Ectodermal cell (in vitro differentiated cells): ENCODE measurements around the gene OR4B1.
"Not testable (repeated sequence)": the region's sequence is repeated elsewhere in the genome, so short reads cannot be mapped to it uniquely, and the experiment has no call there.

ENCODE experiments used
- H3K27ac ChIP-seq: 2 replicates; pipeline ENCODE4 v1.7.0; 2013; ENCODE audit warnings: mild to moderate bottlenecking, low read depth, low read length; ENCODE audit not compliant: insufficient read depth, poor library complexity, severe bottlenecking
- H3K27me3 ChIP-seq: 2 replicates; pipeline ENCODE4 v1.7.0; 2013; ENCODE audit warnings: mild to moderate bottlenecking, low read length; ENCODE audit not compliant: insufficient read depth, control insufficient read depth, poor library complexity, severe bottlenecking
- H3K36me3 ChIP-seq: one replicate; pipeline ENCODE4 v1.7.0; 2013; ENCODE audit warnings: low read length; ENCODE audit not compliant: control insufficient read depth, insufficient read depth
- H3K4me1 ChIP-seq: one replicate; pipeline ENCODE4 v1.7.0; 2013; ENCODE audit warnings: low read length; ENCODE audit not compliant: control insufficient read depth, insufficient read depth
- H3K4me3 ChIP-seq: 2 replicates; pipeline ENCODE4 v1.7.0; 2013; ENCODE audit warnings: low read depth, low read length, control low read depth; ENCODE audit not compliant: insufficient read depth
- H3K9me3 ChIP-seq: 2 replicates; pipeline ENCODE4 v1.7.0; 2013; ENCODE audit warnings: mild to moderate bottlenecking, low read length, moderate library complexity; ENCODE audit not compliant: control insufficient read depth
- WGBS, 2 experiments: methylation state at CpG; one replicate each; pipeline ENCODE4 v1.1.7; 2013; ENCODE audit warnings: missing lambda C conversion rate in 2 of 2; 5-methylcytosine and 5-hydroxymethylcytosine counted together

OR4B1 gene

GRCh38 chr11:48182860-48183526, 33.6 kb upstream of the OR4B1 start:
- Histone ChIP-seq H3K4me3 (no peak overlapping the region), H3K27me3 (no peaks in the 10 kb centered on the region), H3K9me3 (peaks cover 2% of the 10 kb centered on the region), H3K27ac (no peak overlapping the region), H3K4me1 (no peaks in the 10 kb centered on the region), H3K36me3 (no peaks in the 10 kb centered on the region)
- WGBS, 2 experiments, result 81 to 88% methylated on average over 4 of the region's 4 CpGs

GRCh38 chr11:48184452-48184851, 32.2 kb upstream of the OR4B1 start:
- H3K9me3 ChIP-seq, result peaks cover 2% of the 10 kb centered on the region
- no peak overlapping the region for H3K27ac ChIP-seq
- no peaks in the 10 kb centered on the region for H3K36me3 ChIP-seq
- no peak overlapping the region for H3K4me3 ChIP-seq
- H3K4me1 ChIP-seq, result no peaks in the 10 kb centered on the region
- no peaks in the 10 kb centered on the region for H3K27me3 ChIP-seq

- not testable (repeated sequence) for H3K4me3 ChIP-seq, H3K27me3 ChIP-seq, H3K27ac ChIP-seq, H3K36me3 ChIP-seq, H3K4me1 ChIP-seq, H3K9me3 ChIP-seq
- 57 to 58% methylated on average over 10 of the region's 10 CpGs for WGBS, 2 experiments
These were observed 25.5 kb upstream of the OR4B1 start for GRCh38 chr11:48190906-48191654.

- WGBS, 2 experiments, result 71 to 76% methylated on average over 2 of the region's 2 CpGs
- Histone ChIP-seq H3K27me3 (no peaks in the 10 kb centered on the region), H3K36me3 (no peaks in the 10 kb centered on the region), H3K27ac (no peak overlapping the region), H3K4me3 (no peak overlapping the region), H3K9me3 (peaks cover 2% of the 10 kb centered on the region), H3K4me1 (no peaks in the 10 kb centered on the region)
These were observed 22.7 kb upstream of the OR4B1 start for GRCh38 chr11:48193876-48194275.

- H3K4me1 ChIP-seq, result no peaks in the 10 kb centered on the region
- 85 to 87% methylated on average over 2 of the region's 2 CpGs for WGBS, 2 experiments
- no peak overlapping the region for H3K27ac ChIP-seq
- peaks cover 5% of the 10 kb centered on the region for H3K9me3 ChIP-seq
- no peak overlapping the region for H3K4me3 ChIP-seq
- no peaks in the 10 kb centered on the region for H3K27me3 ChIP-seq
- no peaks in the 10 kb centered on the region for H3K36me3 ChIP-seq
These were observed 8.7 kb upstream of the OR4B1 start for GRCh38 chr11:48207881-48208280.

- Histone ChIP-seq H3K36me3 (no peaks in the 10 kb centered on the region), H3K27ac (no peak overlapping the region), H3K27me3 (no peaks in the 10 kb centered on the region), H3K4me1 (no peaks in the 10 kb centered on the region), H3K4me3 (no peak overlapping the region), H3K9me3 (peaks cover 5% of the 10 kb centered on the region)
- 41 to 43% methylated on average over 7 of the region's 7 CpGs for WGBS, 2 experiments
These were observed 6.6 kb upstream of the OR4B1 start for GRCh38 chr11:48210052-48210451.

- Histone ChIP-seq H3K9me3 (peaks cover 2% of the 10 kb centered on the region), H3K27me3 (no peaks in the 10 kb centered on the region), H3K4me1 (no peaks in the 10 kb centered on the region), H3K27ac (no peak overlapping the region), H3K4me3 (no peak overlapping the region), H3K36me3 (no peaks in the 10 kb centered on the region)
- 88% methylated on average over 18 of the region's 18 CpGs for WGBS, 2 experiments
These were observed 12.2 kb downstream of the OR4B1 start for GRCh38 chr11:48228761-48229160.

GRCh38 chr11:48230057-48230456, 13.4 kb downstream of the OR4B1 start:
- not testable (repeated sequence) for H3K36me3 ChIP-seq, H3K4me3 ChIP-seq, H3K9me3 ChIP-seq, H3K4me1 ChIP-seq, H3K27ac ChIP-seq, H3K27me3 ChIP-seq
- 84% methylated on average over 11 of the region's 11 CpGs for whole genome bisulfite sequencing, 2 experiments

- Histone ChIP-seq H3K4me1 (no peaks in the 10 kb centered on the region), H3K36me3 (no peaks in the 10 kb centered on the region), H3K27me3 (no peaks in the 10 kb centered on the region), H3K9me3 (peaks cover 2% of the 10 kb centered on the region), H3K4me3 (no peak overlapping the region), H3K27ac (no peak overlapping the region)
- WGBS, 2 experiments, result 38 to 49% methylated on average over 2 to 3 of the region's 3 CpGs
These were observed 21.1 kb downstream of the OR4B1 start for GRCh38 chr11:48237727-48238126.

- WGBS, 2 experiments, result 66 to 68% methylated on average over 3 of the region's 3 CpGs
- Histone ChIP-seq H3K27me3 (no peaks in the 10 kb centered on the region), H3K9me3 (peaks cover 14% of the 10 kb centered on the region)
These were observed 25.9 kb downstream of the OR4B1 start for GRCh38 chr11:48242501-48242900.

More at GRCh38 chr11:48242501-48242900, 25.9 kb downstream of the OR4B1 start:
- no peaks in the 10 kb centered on the region for H3K36me3 ChIP-seq
- H3K27ac ChIP-seq, result no peak overlapping the region
- no peak overlapping the region for H3K4me3 ChIP-seq
- no peaks in the 10 kb centered on the region for H3K4me1 ChIP-seq
